GM12872 (cell line): Measurements from ENCODE around the gene CLPTM1.

ENCODE experiments used
- TF ChIP-seq, protein P1 (sequence below): IDR thresholded peaks from 3 replicates; pipeline ENCODE4 v1.5.1; 2011; ENCODE audit warnings: low read depth, mild to moderate bottlenecking, low read length, moderate library complexity; ENCODE audit not compliant: insufficient read depth

CLPTM1 gene

GRCh38 chr19:44960906-44961728 lies 5.9 kb downstream of the CLPTM1 start:
- TF ChIP-seq, protein P1, sequence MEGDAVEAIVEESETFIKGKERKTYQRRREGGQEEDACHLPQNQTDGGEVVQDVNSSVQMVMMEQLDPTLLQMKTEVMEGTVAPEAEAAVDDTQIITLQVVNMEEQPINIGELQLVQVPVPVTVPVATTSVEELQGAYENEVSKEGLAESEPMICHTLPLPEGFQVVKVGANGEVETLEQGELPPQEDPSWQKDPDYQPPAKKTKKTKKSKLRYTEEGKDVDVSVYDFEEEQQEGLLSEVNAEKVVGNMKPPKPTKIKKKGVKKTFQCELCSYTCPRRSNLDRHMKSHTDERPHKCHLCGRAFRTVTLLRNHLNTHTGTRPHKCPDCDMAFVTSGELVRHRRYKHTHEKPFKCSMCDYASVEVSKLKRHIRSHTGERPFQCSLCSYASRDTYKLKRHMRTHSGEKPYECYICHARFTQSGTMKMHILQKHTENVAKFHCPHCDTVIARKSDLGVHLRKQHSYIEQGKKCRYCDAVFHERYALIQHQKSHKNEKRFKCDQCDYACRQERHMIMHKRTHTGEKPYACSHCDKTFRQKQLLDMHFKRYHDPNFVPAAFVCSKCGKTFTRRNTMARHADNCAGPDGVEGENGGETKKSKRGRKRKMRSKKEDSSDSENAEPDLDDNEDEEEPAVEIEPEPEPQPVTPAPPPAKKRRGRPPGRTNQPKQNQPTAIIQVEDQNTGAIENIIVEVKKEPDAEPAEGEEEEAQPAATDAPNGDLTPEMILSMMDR, result no peak

GRCh38 chr19:44961821-44962220 lies 6.6 kb downstream of the CLPTM1 start:
- TF ChIP-seq, protein P1, result no peak

DNA sequence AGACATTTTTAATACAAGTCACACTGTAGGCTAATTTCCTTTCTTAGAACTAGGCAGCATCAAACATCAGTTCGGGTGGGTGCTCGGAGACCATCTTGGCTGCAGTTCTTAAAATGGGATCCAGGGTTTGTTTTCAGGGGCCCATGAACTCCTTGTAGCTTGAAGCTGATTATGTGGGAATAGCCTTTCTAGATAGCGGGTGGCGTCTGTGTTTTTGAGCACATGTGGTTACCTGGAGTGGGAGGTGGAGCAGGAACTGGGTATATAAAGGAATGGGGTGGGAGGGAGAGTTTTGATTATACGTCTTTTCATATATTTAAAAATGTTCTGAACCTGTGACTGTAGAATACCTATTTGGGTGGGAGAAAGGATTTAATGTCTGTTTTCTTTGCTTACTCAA lies 12.9 kb downstream of the CLPTM1 start:
- TF ChIP-seq, protein P1, result no peak

- TF ChIP-seq, protein P1, result no peak
Observed at GRCh38 chr19:44968670-44969069, 13.5 kb downstream of the CLPTM1 start.

GRCh38 chr19:44969437-44969836 lies 14.3 kb downstream of the CLPTM1 start:
- TF ChIP-seq, protein P1, result no peak

DNA sequence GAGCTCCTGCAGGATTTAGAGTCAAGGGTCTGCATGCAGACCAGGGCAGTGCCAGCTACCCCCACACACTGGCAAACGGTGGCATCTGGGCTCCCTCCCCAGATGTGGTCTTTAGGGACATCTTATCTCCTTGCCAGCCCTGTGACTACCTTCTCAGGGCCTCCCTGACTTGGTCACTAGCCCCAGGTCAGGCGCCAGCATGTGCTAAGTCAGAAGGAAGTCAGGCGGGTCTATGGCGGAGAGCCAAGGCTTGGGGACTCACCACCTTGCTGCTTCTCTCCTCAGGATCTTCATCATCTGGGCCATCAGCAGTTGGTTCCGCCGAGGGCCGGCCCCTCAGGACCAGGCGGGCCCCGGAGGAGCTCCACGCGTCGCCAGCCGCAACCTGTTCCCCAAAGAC lies 17.6 kb downstream of the CLPTM1 start:
- TF ChIP-seq, protein P1, result no peak

- TF ChIP-seq, protein P1, result no peak
Observed at GRCh38 chr19:44973982-44974735, 19.0 kb downstream of the CLPTM1 start.
